NOMO-1 treated with DMSO at 0.1 percent for 48 hours (cell line): ENCODE results near the gene ETFDH.

Experiments
- DNase-seq: peaks from one replicate; lab custom pipeline; 2025; ENCODE audit not compliant: unreplicated experiment; lab: John Stamatoyannopoulos, UW

The ETFDH gene

GRCh38 chr4:158671915-158672806 is at the start of gene ETFDH:
Gene ETFDH, plus strand, starts transcription at chr4:158672296. Its CDS starts 161 bp downstream, at chr4:158672457.
- DNase-seq = peak; percentile 99

GRCh38 chr4:158624889-158625478 is 47.1 kb upstream of the ETFDH start:
- DNase-seq = peak; percentile 71

GRCh38 chr4:158625544-158625943 is 46.6 kb upstream of the ETFDH start:
- no peak for DNase-seq

GRCh38 chr4:158630893-158631292 is 41.2 kb upstream of the ETFDH start:
- no peak for DNase-seq

GRCh38 chr4:158636619-158637018 is 35.5 kb upstream of the ETFDH start:
- no peak for DNase-seq

GRCh38 chr4:158644356-158644755 is 27.7 kb upstream of the ETFDH start:
- DNase-seq = no peak

- no peak for DNase-seq
These were observed 27.3 kb upstream of the ETFDH start for GRCh38 chr4:158644760-158645159.

- DNase-seq = no peak
These were observed 22.9 kb upstream of the ETFDH start for GRCh38 chr4:158649111-158649680.

GRCh38 chr4:158652920-158653319 is 19.2 kb upstream of the ETFDH start:
- DNase-seq = no peak

GRCh38 chr4:158656439-158656838 is 15.7 kb upstream of the ETFDH start:
- no peak for DNase-seq

GRCh38 chr4:158657291-158657690 is 14.8 kb upstream of the ETFDH start:
- no peak for DNase-seq

- DNase-seq = peak; percentile 23
These were observed 8.8 kb upstream of the ETFDH start for GRCh38 chr4:158663255-158663654.

- DNase-seq = peak; percentile 46
These were observed 8.1 kb upstream of the ETFDH start for GRCh38 chr4:158663707-158664625.

GRCh38 chr4:158664806-158665205 is 7.3 kb upstream of the ETFDH start:
- no peak for DNase-seq

- no peak for DNase-seq
These were observed 5.2 kb upstream of the ETFDH start for GRCh38 chr4:158666892-158667291.

GRCh38 chr4:158667651-158668198 is 4.4 kb upstream of the ETFDH start:
- DNase-seq = peak; percentile 59

- no peak for DNase-seq
These were observed 2.8 kb upstream of the ETFDH start for GRCh38 chr4:158669310-158669709.

- DNase-seq = peak; percentile 38
These were observed 976 bp upstream of the ETFDH start for GRCh38 chr4:158670975-158671664.

GRCh38 chr4:158671665-158671914 is 506 bp upstream of the ETFDH start, which contains the start of gene C4orf46:
Gene C4orf46, minus strand, starts transcription at chr4:158671887. Its CDS starts 86 bp downstream, at chr4:158671801.
- no peak for DNase-seq

- DNase-seq = no peak
These were observed 1.5 kb downstream of the ETFDH start for GRCh38 chr4:158673633-158674032.
